ENCODE measurements around the gene ADPGK. TPM values are rescaled to one million over a fixed set of nuclear protein-coding genes. Genes with fewer than 3 reads are reported as not detected.
"Not testable (repeated sequence)": the region's sequence is repeated elsewhere in the genome, so short reads cannot be mapped to it uniquely, and the experiment has no call there.

The ADPGK gene
- total RNA-seq, 1 donor from 2014 or later, result 33.0 TPM

DNA sequence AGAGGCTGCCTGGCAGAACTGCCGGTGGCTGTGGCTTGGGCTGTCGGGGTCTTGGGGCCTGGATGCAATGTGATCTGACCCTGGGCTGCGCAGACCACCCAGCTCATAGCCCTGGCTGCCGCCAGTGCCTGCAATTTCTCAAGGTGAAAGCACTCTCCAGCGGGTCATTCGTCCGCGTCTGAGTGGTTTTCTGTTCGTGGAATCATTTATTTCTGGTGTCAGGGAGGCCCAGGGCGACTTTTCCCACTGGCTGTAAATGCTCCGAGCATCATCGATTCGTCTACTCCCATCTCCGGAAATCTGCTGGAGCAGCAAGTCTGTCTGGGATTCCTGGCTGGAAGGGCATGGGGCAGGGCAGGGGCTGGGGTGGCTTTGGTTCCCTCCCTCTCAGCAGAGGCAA lies 40.6 kb upstream of the ADPGK start:
- no peak for TF ChIP-seq CTCF (IDR thresholded peaks at IDR 0.05)
- Mint-ChIP-seq H3K36me3 (ENCODE audit: low read depth) (peaks cover 1% of the 10 kb centered on the region), H3K4me1 (ENCODE audit: low read depth) (no peaks in the 10 kb centered on the region), H3K9me3 (ENCODE audit: low read depth) (peaks cover 3% of the 10 kb centered on the region), H3K27me3 (ENCODE audit: low read depth) (peaks cover 28% of the 10 kb centered on the region), H3K4me3 (ENCODE audit: unreplicated experiment) (no peak overlapping the region), H3K27ac (ENCODE audit: unreplicated experiment) (no peak overlapping the region)
- no peak for DNase-seq (ENCODE audit: low spot score)

GRCh38 chr15:72820278-72820677 lies 36.7 kb upstream of the ADPGK start:
- no peak overlapping the region for H3K27ac Mint-ChIP-seq (ENCODE audit: unreplicated experiment)
- H3K4me3 Mint-ChIP-seq (ENCODE audit: unreplicated experiment), result no peak overlapping the region
- H3K9me3 Mint-ChIP-seq (ENCODE audit: low read depth), result peaks cover 3% of the 10 kb centered on the region
- no peaks in the 10 kb centered on the region for H3K4me1 Mint-ChIP-seq (ENCODE audit: low read depth)
- no peaks in the 10 kb centered on the region for H3K36me3 Mint-ChIP-seq (ENCODE audit: low read depth)
- no peak for DNase-seq (ENCODE audit: low spot score)
- H3K27me3 Mint-ChIP-seq (ENCODE audit: low read depth), result peaks cover 33% of the 10 kb centered on the region
- TF ChIP-seq CTCF (IDR thresholded peaks at IDR 0.05), result no peak

GRCh38 chr15:72818632-72819031 lies 35.1 kb upstream of the ADPGK start:
- no peak overlapping the region for H3K27ac Mint-ChIP-seq (ENCODE audit: unreplicated experiment)
- TF ChIP-seq CTCF (IDR thresholded peaks at IDR 0.05), result no peak
- no peak overlapping the region for H3K4me3 Mint-ChIP-seq (ENCODE audit: unreplicated experiment)
- peaks cover 3% of the 10 kb centered on the region for H3K9me3 Mint-ChIP-seq (ENCODE audit: low read depth)
- peaks cover 46% of the 10 kb centered on the region for H3K27me3 Mint-ChIP-seq (ENCODE audit: low read depth)
- no peaks in the 10 kb centered on the region for H3K36me3 Mint-ChIP-seq (ENCODE audit: low read depth)
- H3K4me1 Mint-ChIP-seq (ENCODE audit: low read depth), result no peaks in the 10 kb centered on the region
- DNase-seq (ENCODE audit: low spot score), result no peak

GRCh38 chr15:72813345-72814004 lies 29.9 kb upstream of the ADPGK start:
- no peaks in the 10 kb centered on the region for H3K9me3 Mint-ChIP-seq (ENCODE audit: low read depth)
- no peak for TF ChIP-seq CTCF (IDR thresholded peaks at IDR 0.05)
- no peaks in the 10 kb centered on the region for H3K4me1 Mint-ChIP-seq (ENCODE audit: low read depth)
- no peak overlapping the region for H3K4me3 Mint-ChIP-seq (ENCODE audit: unreplicated experiment)
- DNase-seq (ENCODE audit: low spot score), result no peak
- H3K27ac Mint-ChIP-seq (ENCODE audit: unreplicated experiment), result no peak overlapping the region
- peaks cover 53% of the 10 kb centered on the region for H3K27me3 Mint-ChIP-seq (ENCODE audit: low read depth)
- H3K36me3 Mint-ChIP-seq (ENCODE audit: low read depth), result peaks cover 1% of the 10 kb centered on the region

- no peaks in the 10 kb centered on the region for H3K4me1 Mint-ChIP-seq (ENCODE audit: low read depth)
- no peak for DNase-seq (ENCODE audit: low spot score)
These were observed 25.8 kb upstream of the ADPGK start for GRCh38 chr15:72809329-72809728.

DNA sequence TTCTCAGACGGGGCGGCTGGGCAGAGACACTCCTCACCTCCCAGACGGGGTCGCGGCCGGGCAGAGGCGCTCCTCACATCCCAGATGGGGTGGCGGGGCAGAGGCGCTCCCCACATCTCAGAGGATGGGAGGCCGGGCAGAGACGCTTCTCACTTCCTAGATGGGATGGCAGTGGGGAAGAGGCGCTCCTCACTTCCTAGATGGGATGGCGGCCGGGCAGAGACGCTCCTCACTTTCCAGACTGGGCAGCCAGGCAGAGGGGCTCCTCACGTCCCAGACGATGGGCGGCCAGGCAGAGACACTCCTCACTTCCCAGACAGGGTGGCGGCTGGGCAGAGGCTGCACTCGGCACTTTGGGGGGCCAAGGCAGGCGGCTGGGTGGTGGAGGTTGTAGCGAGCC lies 23.8 kb upstream of the ADPGK start:
- H3K9me3 Mint-ChIP-seq (ENCODE audit: low read depth); H3K36me3 Mint-ChIP-seq (ENCODE audit: low read depth); H3K4me3 Mint-ChIP-seq (ENCODE audit: unreplicated experiment); DNase-seq (ENCODE audit: low spot score); H3K4me1 Mint-ChIP-seq (ENCODE audit: low read depth); H3K27ac Mint-ChIP-seq (ENCODE audit: unreplicated experiment): not testable (repeated sequence)
- peaks cover 27% of the 10 kb centered on the region for H3K27me3 Mint-ChIP-seq (ENCODE audit: low read depth)

More at GRCh38 chr15:72809329-72809728, 25.8 kb upstream of the ADPGK start:
- Mint-ChIP-seq H3K4me3 (ENCODE audit: unreplicated experiment) (no peak overlapping the region), H3K27ac (ENCODE audit: unreplicated experiment) (no peak overlapping the region), H3K36me3 (ENCODE audit: low read depth) (peaks cover 1% of the 10 kb centered on the region), H3K27me3 (ENCODE audit: low read depth) (peaks cover 41% of the 10 kb centered on the region), H3K9me3 (ENCODE audit: low read depth) (no peaks in the 10 kb centered on the region)
- no peak for TF ChIP-seq CTCF (IDR thresholded peaks at IDR 0.05)

Measured in chondrocyte (in vitro differentiated cells).